Astrocyte (in vitro differentiated cells and primary cell): ENCODE data around the gene CHAF1A. TPM values are rescaled to one million over a fixed set of nuclear protein-coding genes. Genes with fewer than 3 reads are reported as not detected.

Experiments
- DNase-seq: peaks from one replicate; pipeline ENCODE4 v3.0.0-alpha.2; 2010; ENCODE audit warnings: low read depth
- FAIRE-seq: peaks from 2 replicates; lab custom pipeline; 2011; peaks lifted over from hg19 to GRCh38; lab: Jason Lieb, UNC
- H2AFZ ChIP-seq: 2 replicates; pipeline ENCODE4 v1.6.0; 2012; ENCODE audit warnings: low read depth, low read length, inconsistent platforms
- H3K27ac ChIP-seq: 2 replicates; pipeline ENCODE4 v1.5.1; 2011; ENCODE audit warnings: low read depth, low read length, inconsistent platforms
- H3K27me3 ChIP-seq: 2 replicates; pipeline ENCODE4 v1.6.0; 2011; ENCODE audit warnings: low read length, inconsistent platforms; ENCODE audit not compliant: insufficient read depth
- H3K36me3 ChIP-seq: 2 replicates; pipeline ENCODE4 v1.5.1; 2011; ENCODE audit warnings: low read length, inconsistent platforms; ENCODE audit not compliant: insufficient read depth
- H3K4me1 ChIP-seq: 2 replicates; pipeline ENCODE4 v1.5.1; 2011; ENCODE audit warnings: low read length, inconsistent platforms; ENCODE audit not compliant: insufficient read depth
- H3K4me2 ChIP-seq: 2 replicates; pipeline ENCODE4 v1.6.0; 2012; ENCODE audit warnings: low read length, inconsistent platforms
- H3K4me3 ChIP-seq: 2 replicates; pipeline ENCODE4 v1.5.1; 2011; ENCODE audit warnings: low read depth, mild to moderate bottlenecking, low read length, inconsistent platforms; ENCODE audit not compliant: insufficient read depth
- H3K79me2 ChIP-seq: 2 replicates; pipeline ENCODE4 v1.6.0; 2012; ENCODE audit warnings: mild to moderate bottlenecking, low read length, inconsistent platforms; ENCODE audit not compliant: insufficient read depth
- H3K9ac ChIP-seq: 2 replicates; pipeline ENCODE4 v1.6.0; 2012; ENCODE audit warnings: mild to moderate bottlenecking, low read length, inconsistent platforms
- H3K9me3 ChIP-seq: 2 replicates; pipeline ENCODE4 v1.5.1; 2012; ENCODE audit warnings: low read depth, mild to moderate bottlenecking, low read length, inconsistent platforms; ENCODE audit not compliant: insufficient read depth
- H4K20me1 ChIP-seq: 2 replicates; pipeline ENCODE4 v1.6.0; 2012; ENCODE audit warnings: low read length, inconsistent platforms; ENCODE audit not compliant: insufficient read depth
- H3K27ac Mint-ChIP-seq: one replicate; pipeline ENCODE4 v1.8.0; 2021; ENCODE audit warnings: mild to moderate bottlenecking, mixed read lengths; ENCODE audit not compliant: unreplicated experiment
- H3K27me3 Mint-ChIP-seq: one replicate; pipeline ENCODE4 v1.8.0; 2021; ENCODE audit warnings: low read depth, mixed read lengths; ENCODE audit not compliant: unreplicated experiment
- H3K36me3 Mint-ChIP-seq: one replicate; pipeline ENCODE4 v1.8.0; 2021; ENCODE audit warnings: low read depth, mixed read lengths; ENCODE audit not compliant: unreplicated experiment
- H3K4me1 Mint-ChIP-seq: one replicate; pipeline ENCODE4 v1.8.0; 2021; ENCODE audit warnings: low read depth, mixed read lengths; ENCODE audit not compliant: unreplicated experiment
- H3K4me3 Mint-ChIP-seq: one replicate; pipeline ENCODE4 v1.8.0; 2021; ENCODE audit warnings: mild to moderate bottlenecking, moderate library complexity, mixed read lengths; ENCODE audit not compliant: unreplicated experiment
- H3K9me3 Mint-ChIP-seq: one replicate; pipeline ENCODE4 v1.8.0; 2021; ENCODE audit warnings: mild to moderate bottlenecking, mixed read lengths; ENCODE audit not compliant: unreplicated experiment
- CTCF ChIP-seq: IDR thresholded peaks from 2 replicates; pipeline ENCODE4 v1.5.1; 2011; ENCODE audit warnings: low read depth, mild to moderate bottlenecking, inconsistent platforms, low read length, moderate library complexity; ENCODE audit not compliant: insufficient read depth
- EZH2 ChIP-seq: IDR thresholded peaks from 2 replicates; pipeline ENCODE4 v1.6.1; 2012; ENCODE audit warnings: mild to moderate bottlenecking, low read length, inconsistent platforms; ENCODE audit not compliant: insufficient read depth
- total RNA-seq: library from RNA; stranded (reverse); gene quantifications from 2 replicates; pipeline ENCODE4 v1.2.1, GENCODE V29; 2021

The CHAF1A gene
- total RNA-seq, 1 donor from 2014 or later = 8.5 TPM

- Mint-ChIP-seq H3K9me3 (no peaks in the 10 kb centered on the region), H3K27ac (no peak overlapping the region), H3K27me3 (no peaks in the 10 kb centered on the region), H3K4me1 (no peaks in the 10 kb centered on the region), H3K4me3 (no peak overlapping the region), H3K36me3 (peaks cover 11% of the 10 kb centered on the region)
- H3K79me2 ChIP-seq = peaks cover 4% of the 10 kb centered on the region
- no peak overlapping the region for H3K4me3 ChIP-seq
- H3K27me3 ChIP-seq = no peaks in the 10 kb centered on the region
- TF ChIP-seq EZH2 = no peak
- no peak for TF ChIP-seq CTCF
- H3K4me2 ChIP-seq = no peak overlapping the region
- FAIRE-seq (no peak), DNase-seq (no peak)
- H3K9me3 ChIP-seq = no peaks in the 10 kb centered on the region
- peaks cover 12% of the 10 kb centered on the region for H3K36me3 ChIP-seq
- H2AFZ ChIP-seq = no peak overlapping the region
- no peaks in the 10 kb centered on the region for H3K4me1 ChIP-seq
- no peak overlapping the region for H3K27ac ChIP-seq
- H3K9ac ChIP-seq = no peak overlapping the region
- peaks cover 38% of the 10 kb centered on the region for H4K20me1 ChIP-seq
These were observed 44.3 kb downstream of the CHAF1A start for GRCh38 chr19:4446704-4447200.

DNA sequence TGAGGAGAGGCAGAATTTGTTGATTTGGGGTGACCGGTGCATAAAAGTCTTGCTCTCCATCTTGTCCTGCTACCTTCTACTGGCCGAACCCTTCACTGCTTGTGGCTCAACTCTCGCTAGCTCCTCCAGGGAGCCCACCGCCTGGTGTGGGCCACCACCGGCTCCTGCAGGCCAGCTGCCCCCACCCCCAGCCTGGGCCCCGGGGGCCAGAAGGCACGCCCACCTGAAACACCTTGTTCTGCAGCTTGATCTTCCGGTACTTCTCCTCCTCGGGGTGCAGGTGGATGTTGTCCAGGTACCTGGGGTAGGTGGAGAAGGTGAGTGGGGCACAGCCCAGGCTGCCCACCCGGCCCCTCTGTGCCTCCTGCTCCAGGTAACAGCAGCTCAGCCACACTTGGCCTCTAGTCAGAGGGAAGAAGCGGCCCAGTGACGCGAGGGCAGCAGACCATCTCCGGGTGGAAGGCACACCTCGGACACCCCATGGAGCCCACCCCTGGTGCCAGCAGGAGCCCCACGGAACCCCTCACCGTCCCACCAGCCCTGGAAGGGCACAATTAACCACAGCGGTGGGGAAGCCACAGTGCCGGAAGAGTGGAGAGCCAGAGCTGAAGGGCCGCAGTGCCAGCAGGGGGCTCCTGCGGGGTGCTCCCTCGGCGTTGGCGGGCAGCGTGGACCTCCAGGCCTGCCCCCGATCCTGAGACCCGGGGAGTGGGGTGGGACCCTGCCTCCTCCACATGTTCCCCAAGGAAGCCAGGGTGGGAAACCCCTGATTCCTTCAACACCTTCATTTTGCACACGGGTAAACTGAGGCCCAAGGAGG is 45.1 kb downstream of the CHAF1A start:
- FAIRE-seq (no peak), DNase-seq (no peak)
- Mint-ChIP-seq H3K27ac (no peak overlapping the region), H3K4me1 (no peaks in the 10 kb centered on the region), H3K9me3 (no peaks in the 10 kb centered on the region), H3K4me3 (no peak overlapping the region), H3K36me3 (peaks cover 11% of the 10 kb centered on the region), H3K27me3 (no peaks in the 10 kb centered on the region)
- H3K79me2 ChIP-seq = peaks cover 4% of the 10 kb centered on the region
- no peak overlapping the region for H3K4me2 ChIP-seq
- H3K27me3 ChIP-seq = no peaks in the 10 kb centered on the region
- no peaks in the 10 kb centered on the region for H3K9me3 ChIP-seq
- peaks cover 12% of the 10 kb centered on the region for H3K36me3 ChIP-seq
- no peak overlapping the region for H2AFZ ChIP-seq
- H4K20me1 ChIP-seq = peaks cover 40% of the 10 kb centered on the region
- H3K9ac ChIP-seq = no peak overlapping the region
- H3K4me1 ChIP-seq = no peaks in the 10 kb centered on the region
- TF ChIP-seq CTCF (no peak), EZH2 (no peak)
- no peak overlapping the region for H3K27ac ChIP-seq
- no peak overlapping the region for H3K4me3 ChIP-seq
